NOMO-1 (cell line): Measurements from ENCODE around the gene ADGRF4.
A peak's percentile ranks its signal among the peaks of the same experiment; 100 is the strongest.

Experiments used
- DNase-seq, 2 experiments: peaks; one replicate each; lab custom pipeline; 2025; ENCODE audit not compliant: unreplicated experiment in 2 of 2; lab: John Stamatoyannopoulos, UW

ADGRF4 gene

GRCh38 chr6:47681201-47681990, 17.0 kb upstream of the ADGRF4 start:
- no peak for DNase-seq

DNA sequence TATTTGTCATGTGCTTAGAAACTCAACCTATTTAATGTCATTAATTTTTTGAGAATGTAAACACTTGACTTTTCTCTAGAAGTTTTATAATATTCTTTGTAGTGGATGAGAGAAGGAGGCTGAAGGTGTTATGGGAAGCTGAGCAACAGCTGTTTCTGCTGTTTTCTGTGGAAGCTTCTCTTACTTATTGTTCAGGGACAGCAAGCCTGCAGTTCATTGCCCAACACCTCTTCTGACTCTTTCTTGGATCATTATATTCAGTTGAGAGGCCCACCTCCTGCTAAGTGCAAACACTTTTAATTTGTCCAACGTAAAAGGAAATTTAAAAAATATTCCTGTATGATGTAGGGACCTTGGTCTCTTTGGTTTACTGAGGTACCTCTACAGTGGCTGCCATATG, 12.0 kb upstream of the ADGRF4 start:
- no peak for DNase-seq

DNA sequence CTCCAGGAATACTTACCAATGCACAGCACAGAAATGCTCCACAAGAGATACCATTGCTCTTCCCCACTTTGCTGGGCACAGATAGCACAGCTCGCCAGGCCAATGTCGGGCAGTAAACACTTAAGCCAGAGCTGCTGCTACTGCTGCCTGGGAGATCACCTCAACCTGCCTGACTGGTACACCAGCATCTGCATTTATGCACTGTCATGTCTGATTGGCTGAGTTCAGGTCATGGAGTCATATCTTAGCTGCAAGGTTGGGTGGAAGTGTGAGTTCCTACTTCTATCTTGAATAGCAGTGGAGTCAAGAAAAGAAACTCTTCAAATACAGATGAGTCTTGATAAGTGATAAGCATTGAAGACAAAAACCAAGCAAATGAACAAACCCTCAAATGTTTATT, 10.9 kb upstream of the ADGRF4 start:
- DNase-seq = no peak

DNA sequence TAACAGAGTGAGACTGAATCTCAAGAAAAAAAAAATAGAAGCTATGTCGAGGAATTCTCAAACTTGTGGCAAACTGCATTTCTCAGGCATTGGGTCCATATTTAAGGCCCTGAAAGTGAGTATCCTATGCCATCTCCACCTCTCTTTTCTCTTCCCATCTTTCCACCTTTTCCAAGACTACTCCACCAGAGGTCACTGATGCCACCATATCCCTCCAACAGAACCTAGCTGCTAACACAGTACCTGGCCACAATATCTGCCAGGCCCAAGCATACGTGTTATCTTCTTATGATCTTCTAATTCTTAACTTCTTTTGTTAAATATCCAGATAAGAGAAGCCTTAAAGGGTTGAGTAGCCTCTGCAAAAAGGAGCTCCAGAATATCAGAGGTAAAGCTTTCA, 8.2 kb upstream of the ADGRF4 start:
- DNase-seq = no peak

DNA sequence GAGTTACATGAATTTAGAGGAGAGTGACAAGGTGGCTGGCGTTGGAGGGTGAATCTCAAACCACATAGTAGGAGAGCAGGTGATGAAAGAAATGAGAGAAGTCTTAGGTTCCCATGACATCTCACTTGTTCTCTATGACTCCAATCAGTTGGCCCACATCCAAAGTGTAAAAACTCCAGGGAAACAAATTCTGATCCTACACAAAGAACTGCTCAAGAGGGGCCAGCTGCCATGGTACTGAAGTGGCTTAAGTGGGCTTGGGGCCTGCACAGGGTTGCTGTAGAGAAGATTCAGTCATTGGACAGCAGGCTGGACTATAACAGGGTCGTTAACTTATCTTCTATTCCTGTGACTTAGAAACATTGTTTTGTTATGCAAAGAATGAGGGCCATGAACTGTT, 7.6 kb upstream of the ADGRF4 start:
- no peak for DNase-seq

DNA sequence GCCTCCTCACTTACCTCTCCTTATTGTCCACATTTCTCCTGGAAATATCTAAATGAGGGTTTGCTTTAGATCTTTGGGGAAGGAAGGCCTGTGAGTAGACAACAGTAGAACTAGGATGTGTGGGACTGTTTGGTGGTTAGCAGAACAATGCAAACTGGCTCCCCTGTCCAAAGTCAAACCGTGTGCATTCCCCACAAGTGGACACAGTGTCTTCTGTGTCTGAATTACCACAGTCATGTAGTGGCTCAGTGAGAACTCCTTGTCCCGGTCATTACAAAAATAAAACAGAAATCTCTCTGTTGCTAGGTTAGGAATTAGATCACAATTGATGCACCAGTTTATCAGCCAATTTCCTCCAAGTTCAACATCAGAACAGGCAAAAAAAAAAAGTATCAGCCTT, 455 bp upstream of the ADGRF4 start:
- no peak for DNase-seq

GRCh38 chr6:47700053-47700452, 1.7 kb downstream of the ADGRF4 start:
- DNase-seq = no peak

DNA sequence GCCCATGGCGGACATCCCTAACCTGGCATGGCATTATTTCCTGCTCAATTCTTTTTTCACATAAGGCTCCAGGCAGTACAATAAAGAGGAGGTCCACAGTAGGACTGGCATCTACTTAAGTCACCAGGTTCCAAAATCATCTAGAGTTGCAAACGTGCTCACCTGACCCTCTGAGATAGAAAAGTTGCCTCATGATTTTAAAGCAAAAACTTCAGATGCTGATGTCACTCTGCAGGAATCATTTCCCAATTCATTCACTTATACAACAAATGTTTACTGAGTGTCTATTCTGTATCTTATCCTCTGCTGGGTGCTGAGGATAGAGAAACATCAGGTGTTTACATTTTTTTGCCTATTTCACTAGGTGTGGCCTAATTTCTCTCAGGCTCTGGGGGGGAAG, 2.2 kb downstream of the ADGRF4 start:
- DNase-seq = no peak

DNA sequence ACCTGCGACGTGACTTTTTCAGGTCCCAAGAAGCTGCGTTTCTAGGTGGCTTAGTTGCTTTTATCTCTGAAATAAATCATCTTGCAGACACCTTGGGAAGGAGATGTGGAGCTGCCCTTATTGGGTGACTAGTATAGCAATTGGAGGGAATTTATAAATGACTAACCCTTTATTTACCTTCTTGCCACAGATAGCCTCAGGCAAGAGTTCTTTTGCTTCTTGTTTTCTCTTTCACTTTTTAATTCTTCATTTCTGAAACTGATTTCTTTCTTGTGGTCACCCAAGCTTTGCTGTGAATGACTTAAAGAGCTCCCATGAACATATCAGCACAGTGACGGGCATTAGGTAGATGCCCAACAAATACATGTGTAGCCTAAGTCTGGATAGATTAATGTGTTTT, 3.0 kb downstream of the ADGRF4 start:
- DNase-seq = no peak

DNA sequence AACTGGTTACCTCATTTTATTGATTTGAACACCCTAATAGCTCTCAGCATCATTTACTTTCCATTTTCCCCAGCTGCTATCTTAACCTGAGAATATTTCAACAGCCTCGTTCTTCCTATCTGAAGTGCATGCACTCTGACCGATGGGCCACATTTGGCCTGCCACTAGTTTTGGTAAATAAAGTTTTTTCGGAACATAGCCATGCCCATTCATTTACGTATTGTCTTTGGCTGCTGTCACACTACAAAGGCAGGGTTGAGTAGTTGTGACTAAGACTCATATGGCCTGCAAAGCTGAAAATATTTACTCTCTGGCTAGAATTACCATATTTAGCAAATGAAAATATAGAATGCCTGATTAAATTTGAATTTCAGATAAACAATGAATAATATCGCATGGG, 10.8 kb downstream of the ADGRF4 start:
- DNase-seq = no peak

GRCh38 chr6:47710295-47710694, 11.9 kb downstream of the ADGRF4 start:
- DNase-seq = no peak

- DNase-seq = no peak
These were observed 14.8 kb downstream of the ADGRF4 start for GRCh38 chr6:47713200-47713599.

DNA sequence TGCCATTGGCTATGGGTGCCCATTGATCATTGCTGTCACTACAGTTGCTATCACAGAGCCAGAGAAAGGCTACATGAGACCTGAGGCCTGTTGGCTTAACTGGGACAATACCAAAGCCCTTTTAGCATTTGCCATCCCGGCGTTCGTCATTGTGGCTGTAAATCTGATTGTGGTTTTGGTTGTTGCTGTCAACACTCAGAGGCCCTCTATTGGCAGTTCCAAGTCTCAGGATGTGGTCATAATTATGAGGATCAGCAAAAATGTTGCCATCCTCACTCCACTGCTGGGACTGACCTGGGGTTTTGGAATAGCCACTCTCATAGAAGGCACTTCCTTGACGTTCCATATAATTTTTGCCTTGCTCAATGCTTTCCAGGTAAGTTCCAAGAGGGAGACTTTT, 16.4 kb downstream of the ADGRF4 start:
- no peak for DNase-seq

- no peak for DNase-seq
These were observed 17.4 kb downstream of the ADGRF4 start for GRCh38 chr6:47715782-47716181.

GRCh38 chr6:47716207-47716606, 17.8 kb downstream of the ADGRF4 start:
- DNase-seq = no peak

DNA sequence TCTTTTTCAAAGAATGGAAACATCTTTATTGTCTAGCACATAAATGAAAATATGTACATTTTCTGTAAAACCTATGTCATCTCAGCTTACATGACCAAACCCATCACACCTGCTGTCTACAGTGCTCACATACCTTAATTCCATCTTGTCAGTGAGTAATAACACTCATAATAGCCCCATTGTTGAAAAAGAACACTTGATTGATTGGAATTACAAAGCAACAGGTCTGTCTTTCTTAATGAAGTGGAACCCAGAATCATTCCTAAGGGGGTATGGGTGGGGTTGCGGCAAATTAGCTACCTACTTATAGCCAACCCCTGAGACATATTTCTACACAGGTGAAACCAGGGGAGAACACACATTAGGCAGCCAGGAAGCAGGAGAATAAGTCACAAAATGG, 20.2 kb downstream of the ADGRF4 start:
- no peak for DNase-seq

DNA sequence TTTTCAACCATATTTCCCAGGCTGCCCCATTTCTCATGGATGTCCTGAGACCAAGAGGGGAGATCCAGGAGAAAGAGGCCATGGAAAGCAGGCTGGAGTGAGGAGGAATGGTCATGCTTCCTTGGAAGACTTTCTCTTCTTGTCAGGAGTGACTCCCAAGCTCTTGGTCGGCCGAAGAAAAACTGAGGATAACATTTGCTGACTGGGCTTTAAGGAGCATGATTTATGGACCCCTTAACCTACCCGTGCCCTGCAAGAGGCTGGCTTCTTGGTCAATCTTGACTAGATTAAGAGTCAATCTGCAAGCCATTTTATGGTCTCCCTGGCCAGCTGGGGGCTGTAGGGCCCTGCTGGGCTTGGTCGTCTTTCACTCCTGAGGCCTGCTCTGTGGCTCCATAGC, 22.8 kb downstream of the ADGRF4 start:
- DNase-seq = no peak

- peak; percentile 34 to 72 for DNase-seq
These were observed 23.8 kb downstream of the ADGRF4 start for GRCh38 chr6:47722194-47722593.

GRCh38 chr6:47724300-47724699, 25.9 kb downstream of the ADGRF4 start:
- DNase-seq = no peak

GRCh38 chr6:47727391-47727790, 29.0 kb downstream of the ADGRF4 start:
- no peak for DNase-seq

DNA sequence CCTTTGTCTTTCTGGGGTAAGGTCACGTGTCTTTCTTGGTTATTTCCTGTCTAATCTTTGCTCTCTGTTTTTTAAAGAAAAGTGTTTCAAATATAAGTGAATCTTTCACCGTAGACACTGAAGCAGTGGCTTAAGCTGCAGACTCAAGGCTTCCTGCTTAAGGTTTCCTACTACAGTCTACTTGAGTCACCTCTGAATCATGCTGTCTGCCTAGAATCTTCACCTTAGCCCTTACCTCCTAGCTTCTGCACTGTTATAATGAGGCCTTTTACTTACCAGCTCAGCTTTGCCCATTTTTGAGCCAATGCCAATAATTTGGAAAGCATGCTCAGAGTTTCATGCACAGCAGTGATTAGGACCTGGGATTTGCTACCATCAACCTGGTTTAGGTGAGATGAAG, 30.6 kb downstream of the ADGRF4 start:
- DNase-seq = no peak

GRCh38 chr6:47729457-47729856, 31.1 kb downstream of the ADGRF4 start:
- DNase-seq = no peak
